Left lobe of liver (tissue), 2 donors: Measurements from ENCODE around the gene SLC25A21. TPM values are rescaled to one million over a fixed set of nuclear protein-coding genes. Genes with fewer than 3 reads are reported as not detected.
A peak's percentile ranks its signal among the peaks of the same experiment; 100 is the strongest.

Experiments
- ATAC-seq: fragments of 200-7000 bp; cut with Tn5 transposase; one replicate; pipeline ENCODE4 v1.9.1; 2020; ENCODE audit warnings: mild to moderate bottlenecking, moderate library complexity
- DNase-seq: peaks from one replicate; pipeline ENCODE4 v3.0.0-alpha.2; 2020; ENCODE audit warnings: low spot score
- total RNA-seq: library from RNA; stranded (reverse); gene quantifications from one replicate; pipeline ENCODE4 v1.2.1, GENCODE V29; 2021
- donor health status: DM: no; HTN: no; CAD: no; lungs with moderate emphysema.
- donor health status: DM: no; HTN: yes; CAD: no.

The SLC25A21 gene
- total RNA-seq, 1 donor from 2014 or later: 0.25 TPM

- DNase-seq: no peak
- no peak for ATAC-seq
Measured at GRCh38 chr14:36674659-36675058, 497.7 kb downstream of the SLC25A21 start.

- DNase-seq (no peak), ATAC-seq (no peak)
Measured at GRCh38 chr14:36672095-36672494, 500.3 kb downstream of the SLC25A21 start.

DNA sequence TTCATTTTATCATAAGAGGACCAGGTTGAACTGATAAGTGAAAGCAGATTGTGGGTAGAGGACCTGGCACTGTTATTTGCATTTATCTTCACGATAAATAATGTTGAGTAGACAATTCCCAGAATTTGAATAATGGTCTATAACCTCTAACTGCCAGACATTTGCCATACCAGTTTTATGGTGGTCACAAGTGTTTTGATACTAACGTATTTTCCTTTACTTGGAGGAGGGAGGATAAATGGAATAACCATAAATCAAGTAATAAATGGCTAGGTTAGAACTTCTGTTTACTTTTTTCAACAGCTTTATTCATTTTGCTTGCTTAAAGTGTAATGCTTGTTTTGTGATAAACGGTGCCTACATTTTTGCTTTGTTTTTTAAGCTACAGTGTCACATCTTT lies 501.3 kb downstream of the SLC25A21 start:
- ATAC-seq (no peak), DNase-seq (no peak)

- no peak for DNase-seq
- no peak for ATAC-seq
Measured at GRCh38 chr14:36667679-36668078, 504.7 kb downstream of the SLC25A21 start.

DNA sequence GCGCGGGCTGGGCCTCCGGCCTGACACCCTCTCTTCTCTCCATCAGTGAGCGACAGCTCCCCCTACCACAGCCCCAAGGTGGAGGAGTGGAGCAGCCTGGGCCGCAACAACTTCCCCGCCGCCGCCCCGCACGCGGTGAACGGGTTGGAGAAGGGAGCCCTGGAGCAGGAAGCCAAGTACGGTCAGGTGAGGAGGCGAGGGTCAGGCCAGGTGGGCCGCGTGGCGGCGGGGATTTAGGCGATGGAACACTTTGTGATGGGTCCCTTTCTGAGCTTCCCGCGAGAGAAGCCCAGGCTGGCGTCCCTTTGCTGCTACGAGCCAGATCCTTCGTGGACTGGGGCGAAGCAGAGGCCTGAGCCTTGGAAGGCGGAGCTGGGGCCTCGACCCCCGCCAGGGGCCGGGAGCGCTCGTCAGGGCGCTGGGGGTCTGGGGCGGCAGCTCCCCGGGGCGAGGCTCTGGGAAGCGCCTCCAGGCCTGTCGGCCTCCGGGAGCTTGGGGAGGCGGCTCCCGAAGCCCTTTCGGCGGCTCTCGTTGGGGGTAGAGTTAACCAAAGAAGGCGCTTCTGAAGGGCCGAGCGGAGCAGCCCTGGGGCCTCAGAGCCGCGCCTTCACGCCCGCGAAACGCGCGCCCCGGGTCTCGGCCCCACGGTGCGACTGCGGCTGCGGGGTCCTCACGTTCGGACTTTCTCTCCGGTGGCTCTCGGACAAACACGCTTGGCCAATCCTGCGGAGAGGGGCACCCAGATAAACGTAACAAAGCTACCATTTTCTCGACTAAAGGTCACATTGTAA lies 505.8 kb downstream of the SLC25A21 start:
- ATAC-seq (no peak), DNase-seq (no peak)

DNA sequence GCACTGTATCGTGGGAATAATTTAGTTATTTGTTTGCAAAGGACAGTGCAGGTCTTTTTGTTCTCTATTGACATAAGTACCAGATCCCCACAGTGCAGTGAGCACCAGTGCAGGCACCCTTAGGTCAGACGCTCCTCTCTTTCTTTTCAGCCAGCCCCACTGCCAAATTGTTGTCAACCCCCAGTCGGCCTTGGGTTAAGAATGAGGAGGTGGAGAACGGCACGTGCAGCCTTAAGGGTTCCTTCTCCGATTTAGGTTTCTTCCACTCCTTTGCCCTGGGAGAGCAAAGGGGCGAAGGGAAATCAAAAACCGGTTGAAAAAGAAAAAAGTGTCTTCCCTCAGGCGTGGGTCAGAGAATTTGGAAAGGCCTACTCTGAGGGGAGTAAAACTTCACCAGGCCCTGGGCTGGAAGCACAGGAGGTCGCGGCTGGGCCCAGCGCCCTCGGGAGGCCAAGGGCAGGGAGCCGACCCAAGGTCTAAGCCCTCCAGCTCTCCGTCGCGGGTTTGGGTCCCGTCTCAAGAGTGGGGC lies 506.5 kb downstream of the SLC25A21 start:
- DNase-seq (no peak), ATAC-seq (no peak)

DNA sequence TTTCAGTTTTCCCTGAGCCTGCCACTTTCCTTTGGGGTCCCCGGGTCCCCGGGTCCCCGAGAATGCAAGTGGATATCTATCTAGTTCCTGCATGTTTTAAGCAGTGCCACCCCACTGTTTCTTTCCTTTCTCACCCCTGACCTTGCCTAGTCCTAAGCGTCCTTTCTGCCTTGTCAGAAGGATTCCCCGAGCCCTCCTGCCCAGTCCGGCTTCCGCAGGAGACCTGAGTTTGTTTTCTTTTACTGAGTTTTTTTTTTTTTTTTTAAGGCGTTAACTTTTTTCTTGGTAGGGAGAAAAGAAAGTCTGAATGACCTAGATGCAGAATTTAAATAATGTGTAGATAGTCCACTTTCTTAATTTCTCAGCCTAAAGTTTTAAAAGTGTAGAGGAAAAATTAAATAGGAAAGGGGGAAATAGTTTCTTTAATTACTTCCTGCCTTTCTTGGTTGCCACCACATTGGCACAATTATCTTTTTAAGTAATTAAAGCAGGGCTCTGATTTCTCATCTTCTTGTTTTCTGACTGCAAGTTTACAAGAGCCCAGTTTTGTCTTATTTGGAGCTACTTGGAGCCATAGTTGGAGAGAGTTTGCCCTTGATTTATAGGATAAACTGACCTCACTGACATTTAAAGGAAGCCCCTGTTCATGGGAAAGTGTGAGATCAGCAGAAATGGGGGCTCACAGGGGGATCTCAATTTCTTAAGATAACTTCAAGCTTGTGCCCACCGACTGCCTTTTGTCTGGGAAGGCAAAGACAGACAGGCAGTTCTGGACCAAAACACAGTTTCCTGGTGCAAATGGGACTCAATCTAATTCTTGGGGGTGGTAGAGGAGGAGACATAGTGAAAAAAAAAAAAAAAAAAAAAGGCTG lies 507.8 kb downstream of the SLC25A21 start:
- DNase-seq: no peak
- no peak for ATAC-seq

- peak; percentile 31 for ATAC-seq
- DNase-seq: no peak
Measured at GRCh38 chr14:36663404-36664321, 508.7 kb downstream of the SLC25A21 start.

GRCh38 chr14:36662543-36663403 lies 509.6 kb downstream of the SLC25A21 start:
- ATAC-seq (no peak), DNase-seq (no peak)

DNA sequence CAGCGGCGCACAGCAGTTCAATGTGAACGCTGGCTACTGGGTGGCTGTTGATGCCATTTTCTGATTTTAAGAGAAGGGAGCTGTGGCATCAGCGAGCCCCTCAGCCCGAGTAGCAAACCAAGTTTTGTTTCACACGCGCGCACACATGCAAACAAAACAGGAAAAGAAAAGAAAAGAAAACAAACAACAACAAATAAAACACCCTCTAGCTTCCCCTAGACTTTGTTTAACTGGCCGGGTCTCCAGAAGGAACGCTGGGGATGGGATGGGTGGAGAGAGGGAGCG lies 510.2 kb downstream of the SLC25A21 start:
- DNase-seq (no peak), ATAC-seq (no peak)

GRCh38 chr14:36661506-36662257 lies 510.7 kb downstream of the SLC25A21 start, which contains the start of gene PAX9:
PAX9 (plus strand) TSS chr14:36661860; CDS start chr14:36662090, 230 bp downstream.
- ATAC-seq (peak; percentile 80), DNase-seq (no peak)

DNA sequence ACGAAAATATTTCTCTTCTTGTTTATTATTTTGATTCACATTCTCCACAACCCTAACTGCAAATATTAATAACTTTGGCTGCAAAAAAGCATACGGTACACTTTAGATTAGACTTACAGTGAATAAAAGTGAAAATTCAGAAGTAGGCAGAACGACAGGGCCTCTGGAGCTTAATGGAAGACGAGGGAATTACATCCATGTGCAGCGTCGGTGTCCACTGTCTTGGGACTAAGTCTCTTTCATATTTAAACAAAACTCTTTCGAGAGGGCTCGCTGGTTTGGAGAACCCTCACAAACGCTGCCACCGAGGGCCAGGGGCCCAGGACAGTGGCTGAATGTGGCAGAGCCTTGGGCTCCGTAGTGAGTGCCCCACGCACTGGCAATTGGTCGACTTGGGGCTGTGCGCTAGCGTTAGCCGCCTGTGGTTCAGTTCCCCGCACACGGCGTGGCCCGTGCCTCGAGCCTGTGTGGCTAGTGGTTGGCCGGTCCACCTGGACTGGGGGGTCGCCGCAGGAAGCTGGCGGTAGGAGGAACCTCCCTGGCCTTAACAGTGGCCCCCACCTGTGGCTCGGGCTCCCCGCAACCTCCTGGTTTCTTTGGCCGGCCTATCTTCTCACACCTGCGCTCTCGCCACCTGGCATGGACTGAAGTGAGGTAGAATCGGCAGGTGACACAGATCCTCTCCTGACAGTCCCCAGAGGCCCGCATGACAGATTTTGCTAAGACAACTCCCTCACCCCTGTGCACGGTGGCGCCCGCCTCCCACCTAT lies 511.5 kb downstream of the SLC25A21 start:
- ATAC-seq (no peak), DNase-seq (no peak)

- ATAC-seq: no peak
- no peak for DNase-seq
Measured at GRCh38 chr14:36659822-36660735, 512.3 kb downstream of the SLC25A21 start.

DNA sequence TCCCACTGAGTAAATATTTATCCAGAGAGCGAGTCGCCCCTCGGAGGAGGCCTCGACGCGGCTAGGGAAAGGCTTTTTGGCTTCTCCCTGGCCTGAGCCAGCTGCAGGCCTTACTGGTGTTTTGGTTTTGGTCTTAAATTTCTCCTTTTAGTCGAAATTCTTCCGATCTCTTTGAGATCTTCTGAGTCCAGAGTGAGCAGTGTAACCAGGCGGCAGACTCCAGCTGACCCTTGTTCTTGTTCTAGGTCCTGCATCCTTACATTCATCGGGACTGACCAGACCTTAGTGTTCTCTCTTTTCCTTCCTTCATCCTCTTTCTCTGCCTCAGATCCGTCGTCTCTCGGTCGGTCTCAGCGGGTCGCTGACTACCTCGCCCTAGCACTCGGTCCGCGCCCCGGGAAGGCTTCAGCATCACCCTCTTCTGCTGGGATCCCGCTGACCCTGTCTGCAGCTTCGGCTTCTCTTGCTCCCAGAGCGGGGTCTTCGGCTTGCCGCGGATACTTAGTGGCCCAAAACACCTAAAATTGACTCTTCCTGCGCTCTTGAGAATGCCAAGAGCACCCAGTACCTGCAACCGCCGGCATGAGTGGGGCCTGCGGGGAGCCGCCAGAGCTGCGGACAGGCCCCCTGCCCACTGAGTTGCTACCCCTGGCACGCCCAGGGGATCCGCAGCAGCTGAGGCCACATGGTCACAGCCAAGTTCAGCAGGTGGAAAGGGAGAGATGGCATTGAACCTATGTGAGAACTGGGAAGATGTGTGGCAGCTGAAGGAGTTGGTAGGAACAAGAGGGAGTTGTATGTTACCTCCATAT lies 513.2 kb downstream of the SLC25A21 start:
- DNase-seq (no peak), ATAC-seq (no peak)

- no peak for DNase-seq
- no peak for ATAC-seq
Measured at GRCh38 chr14:36658123-36659009, 514.0 kb downstream of the SLC25A21 start.
